CD14-positive monocyte (primary cell): ENCODE measurements around the gene ULK2. TPM values are rescaled to one million over a fixed set of nuclear protein-coding genes. Genes with fewer than 3 reads are reported as not detected.

Experiments
- DNase-seq, 3 donors: peaks; one replicate each; pipeline ENCODE4 v3.0.0-alpha.2; 2011 to 2022
- H2AFZ ChIP-seq: 2 replicates; pipeline ENCODE4 v1.6.0; 2012; ENCODE audit warnings: mild to moderate bottlenecking, low read depth, low read length, inconsistent platforms; ENCODE audit not compliant: insufficient read depth, poor library complexity, severe bottlenecking
- H3K27ac ChIP-seq, 2 donors: 1 replicate in 1 of 2; 2 replicates in 1 of 2; pipeline ENCODE4 v1.5.1; 2012 to 2013; ENCODE audit warnings: low read length in 2 of 2, control low read depth in 1 of 2, inconsistent platforms in 1 of 2, low read depth in 1 of 2, mild to moderate bottlenecking in 1 of 2
- H3K27me3 ChIP-seq, 2 donors: one replicate each; pipeline versions ENCODE4 v1.6.0 to v1.6.1; 2011 to 2013; ENCODE audit warnings: low read length in 2 of 2; ENCODE audit not compliant: control insufficient read depth in 2 of 2, insufficient read depth in 2 of 2
- H3K36me3 ChIP-seq, 2 donors: replicated peaks in 1 of 2; 1 replicate in 1 of 2; 2 replicates in 1 of 2; pipeline versions ENCODE4 v1.5.1 to v1.6.1; 2012 to 2013; ENCODE audit warnings: low read length in 2 of 2, control low read depth in 1 of 2, inconsistent platforms in 1 of 2, mild to moderate bottlenecking in 1 of 2; ENCODE audit not compliant: insufficient read depth in 2 of 2, control insufficient read depth in 1 of 2
- H3K4me1 ChIP-seq, 2 donors: 1 replicate in 1 of 2; 2 replicates in 1 of 2; pipeline versions ENCODE4 v1.5.1 to v1.6.1; 2012 to 2013; ENCODE audit warnings: low read length in 2 of 2, control low read depth in 1 of 2, inconsistent platforms in 1 of 2, mild to moderate bottlenecking in 1 of 2, moderate library complexity in 1 of 2; ENCODE audit not compliant: insufficient read depth in 2 of 2, control insufficient read depth in 1 of 2
- H3K4me2 ChIP-seq: replicated peaks from 2 replicates; pipeline ENCODE3; 2012; ENCODE audit warnings: low read length, moderate library complexity, mild to moderate bottlenecking; ENCODE audit not compliant: poor library complexity, severe bottlenecking; ENCODE audit errors: extremely low read depth
- H3K4me3 ChIP-seq, 3 experiments: fragments of 200-600 bp in 1 of 3; sonication (generic) in 1 of 3; replicated peaks in 1 of 3; 1 replicate in 2 of 3; 2 replicates in 1 of 3; pipeline ENCODE4 v1.5.1; 2011 to 2013; ENCODE audit warnings: low read length in 3 of 3, mild to moderate bottlenecking in 3 of 3, control low read depth in 2 of 3, low read depth in 2 of 3, inconsistent platforms in 1 of 3, moderate library complexity in 1 of 3
- H3K79me2 ChIP-seq: 2 replicates; pipeline ENCODE4 v1.6.0; 2012; ENCODE audit warnings: mild to moderate bottlenecking, control low read depth, inconsistent platforms, low read length, moderate library complexity; ENCODE audit not compliant: insufficient read depth
- H3K9ac ChIP-seq: 2 replicates; pipeline ENCODE4 v1.6.0; 2017; ENCODE audit warnings: low read length, mild to moderate bottlenecking; ENCODE audit not compliant: insufficient read depth, poor library complexity, severe bottlenecking
- H3K9me3 ChIP-seq, 2 donors: replicated peaks in 1 of 2; 1 replicate in 1 of 2; 2 replicates in 1 of 2; pipeline versions ENCODE4 v1.5.1 to v1.6.1; 2012 to 2013; ENCODE audit warnings: low read length in 2 of 2, control low read depth in 1 of 2; ENCODE audit not compliant: control insufficient read depth in 1 of 2, insufficient read depth in 1 of 2
- H4K20me1 ChIP-seq: 2 replicates; pipeline ENCODE4 v1.6.0; 2012; ENCODE audit warnings: mild to moderate bottlenecking, low read length, control low read depth, moderate library complexity; ENCODE audit not compliant: insufficient read depth
- H3K27ac Mint-ChIP-seq, 7 donors: one replicate each; pipeline ENCODE4 v1.8.0; 2020; ENCODE audit warnings: mild to moderate bottlenecking in 7 of 7, mixed read lengths in 7 of 7, moderate library complexity in 6 of 7, inconsistent platforms in 2 of 7
- H3K27me3 Mint-ChIP-seq, 3 donors: one replicate each; pipeline ENCODE4 v1.8.0; 2021 to 2022; ENCODE audit warnings: low read depth in 3 of 3, mild to moderate bottlenecking in 3 of 3, mixed read lengths in 3 of 3, moderate library complexity in 3 of 3, inconsistent platforms in 1 of 3
- H3K36me3 Mint-ChIP-seq, 2 donors: one replicate each; pipeline ENCODE4 v1.8.0; 2020; ENCODE audit warnings: mixed read lengths in 2 of 2, inconsistent platforms in 1 of 2, mild to moderate bottlenecking in 1 of 2
- H3K4me1 Mint-ChIP-seq: one replicate; pipeline ENCODE4 v1.8.0; 2020; ENCODE audit warnings: mild to moderate bottlenecking, mixed read lengths
- H3K4me3 Mint-ChIP-seq, 2 donors: one replicate each; pipeline ENCODE4 v1.8.0; 2020; ENCODE audit warnings: mild to moderate bottlenecking in 2 of 2, mixed read lengths in 2 of 2, moderate library complexity in 1 of 2
- H3K9me3 Mint-ChIP-seq, 7 donors: one replicate each; pipeline ENCODE4 v1.8.0; 2020 to 2022; ENCODE audit warnings: mixed read lengths in 7 of 7, mild to moderate bottlenecking in 6 of 7, moderate library complexity in 6 of 7, inconsistent platforms in 2 of 7
- CTCF ChIP-seq: fragments of 200-600 bp; IDR thresholded peaks from one replicate; pipeline ENCODE4 v1.8.0; 2022; ENCODE audit warnings: antibody characterized with exemption, mild to moderate bottlenecking
- WGBS: methylation state at CpG from one replicate; pipeline ENCODE4 v1.1.5; 2013; ENCODE audit warnings: missing lambda C conversion rate; ENCODE audit not compliant: insufficient coverage; 5-methylcytosine and 5-hydroxymethylcytosine counted together
- intact Hi-C, 2 donors: fragments of 100-400 bp; cut with micrococcal nuclease; formaldehyde crosslinking; loops; one replicate each; pipeline versions ENCODE4 v1.15.0 to v1.15.1; 2023
- polyA plus RNA-seq, 3 donors: library from polyadenylated mRNA; depleted of rRNA in 1 of 3; unstranded in 2 of 3; stranded (reverse) in 1 of 3; fragments of 300-500 nt in 2 of 3; fragments of >200 nt in 1 of 3; fragmentation: Illumina TruSeq in 2 of 3; gene quantifications; 1 replicate in 2 of 3; 2 replicates in 1 of 3; pipeline ENCODE4 v1.2.3, GENCODE V29; 2012 to 2021

ULK2 gene
- polyA plus RNA-seq, 3 donors, result 8.5 to 27.2 (median 12.3) TPM

GRCh38 chr17:19755821-19756510, 111.8 kb downstream of the ULK2 start:
- Histone ChIP-seq H3K9ac (no peak overlapping the region), H2AFZ (no peak overlapping the region), H3K4me2 (no peak overlapping the region), H3K4me1 (peaks cover 16 to 17% of the 10 kb centered on the region in 2 donors), H3K36me3 (no peaks in the 10 kb centered on the region), H3K4me3 (no peak overlapping the region), H3K27me3 (no peaks in the 10 kb centered on the region), H3K79me2 (no peaks in the 10 kb centered on the region), H3K27ac (no peak overlapping the region), H3K9me3 (no peaks in the 10 kb centered on the region), H4K20me1 (no peaks in the 10 kb centered on the region)
- peaks cover 0 to 6% (median 2%) of the 10 kb centered on the region in 7 donors for H3K9me3 Mint-ChIP-seq
- intact Hi-C loops, result loop anchor here in 1 of 2 donors (10.0 kb wide), 1 partner anchor 101 kb away; no protein-coding TSS in a partner anchor
- no peaks in the 10 kb centered on the region for H3K36me3 Mint-ChIP-seq
- no peak for DNase-seq
- WGBS, result 96% methylated on average over 10 of the region's 11 CpGs
- H3K4me1 Mint-ChIP-seq, result peaks cover 35% of the 10 kb centered on the region
- no peak for TF ChIP-seq CTCF
- H3K27me3 Mint-ChIP-seq, result peaks cover 1 to 11% (median 2%) of the 10 kb centered on the region in 3 donors
- H3K27ac Mint-ChIP-seq, result peak overlapping the region in 1 of 7 donors; percentile 38
- no peak overlapping the region for H3K4me3 Mint-ChIP-seq

- H3K4me1 Mint-ChIP-seq, result peaks cover 30% of the 10 kb centered on the region
- no peaks in the 10 kb centered on the region for H4K20me1 ChIP-seq
- intact Hi-C loops, result loop anchor here in 1 of 2 donors (10.0 kb wide), 1 partner anchor 101 kb away; no protein-coding TSS in a partner anchor
- peaks cover 0 to 9% (median 2%) of the 10 kb centered on the region in 3 donors for H3K27me3 Mint-ChIP-seq
- WGBS, result 91% methylated on average over 6 of the region's 6 CpGs
- H3K9me3 Mint-ChIP-seq, result peaks cover 0 to 6% (median 2%) of the 10 kb centered on the region in 7 donors
- H3K36me3 Mint-ChIP-seq, result no peaks in the 10 kb centered on the region
- H3K27ac ChIP-seq, result no peak overlapping the region
- H3K4me3 ChIP-seq, result no peak overlapping the region
- H3K79me2 ChIP-seq, result no peaks in the 10 kb centered on the region
- no peak overlapping the region for H3K4me3 Mint-ChIP-seq
- H3K4me1 ChIP-seq, result peaks cover 16 to 17% of the 10 kb centered on the region in 2 donors
- peak overlapping the region in 1 of 7 donors; percentile 25 for H3K27ac Mint-ChIP-seq
- H2AFZ ChIP-seq, result no peak overlapping the region
- no peaks in the 10 kb centered on the region for H3K27me3 ChIP-seq
- TF ChIP-seq CTCF, result no peak
- H3K4me2 ChIP-seq, result no peak overlapping the region
- no peak for DNase-seq
- no peak overlapping the region for H3K9ac ChIP-seq
- no peaks in the 10 kb centered on the region for H3K36me3 ChIP-seq
- no peaks in the 10 kb centered on the region for H3K9me3 ChIP-seq
These were observed 112.3 kb downstream of the ULK2 start for GRCh38 chr17:19755392-19755791.
